ENCODE measurements around the gene CHST10. TPM values are rescaled to one million over a fixed set of nuclear protein-coding genes. Genes with fewer than 3 reads are reported as not detected.

CHST10 gene
- total RNA-seq, 1 donor from 2014 or later: 25.0 TPM

DNA sequence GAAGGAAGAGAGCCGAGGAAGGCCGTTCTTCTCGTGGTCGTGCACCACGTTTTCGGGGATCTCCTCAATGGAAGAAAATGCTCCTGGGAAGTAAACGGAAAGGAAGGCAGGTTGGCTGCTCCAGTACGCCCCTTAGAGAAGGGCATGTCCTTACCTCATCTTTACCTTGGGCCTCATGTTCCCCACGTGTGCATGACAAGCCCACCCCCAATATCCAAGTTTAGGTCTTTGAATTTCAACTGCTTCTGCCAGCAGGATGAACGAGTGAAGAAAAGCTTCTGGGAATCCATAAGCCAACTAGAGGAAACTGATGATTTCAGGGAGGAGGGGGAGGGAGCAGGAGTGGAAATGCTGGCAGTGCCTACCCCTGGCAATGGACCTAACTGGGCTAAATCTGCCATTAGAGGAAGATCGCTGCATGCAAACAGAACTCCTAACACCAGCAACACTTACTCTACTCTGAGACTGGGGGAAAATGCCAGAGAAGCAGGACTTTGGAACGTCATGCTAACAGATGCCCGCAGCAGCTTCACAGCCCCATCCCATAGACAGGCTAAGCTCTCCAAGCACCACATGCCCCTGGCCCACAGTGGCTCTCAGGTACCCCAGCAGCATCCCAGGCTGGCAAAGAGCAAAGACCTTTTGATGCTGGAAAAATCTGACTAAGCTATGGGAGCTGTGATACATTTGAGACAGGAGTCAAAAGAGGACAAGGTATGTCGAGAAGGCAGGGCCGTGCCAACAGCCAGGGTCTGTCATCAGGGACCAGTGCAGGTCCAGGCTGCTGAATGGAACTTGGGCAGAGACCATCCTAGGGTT is 21.7 kb downstream of the CHST10 start:
- Mint-ChIP-seq H3K27ac (ENCODE audit: unreplicated experiment) (no peak overlapping the region), H3K4me3 (ENCODE audit: unreplicated experiment) (no peak overlapping the region), H3K9me3 (ENCODE audit: unreplicated experiment) (no peaks in the 10 kb centered on the region), H3K36me3 (ENCODE audit: unreplicated experiment) (no peaks in the 10 kb centered on the region), H3K27me3 (ENCODE audit: unreplicated experiment) (peaks cover 6% of the 10 kb centered on the region), H3K4me1 (ENCODE audit: low read depth, unreplicated experiment) (peaks cover 4% of the 10 kb centered on the region)
- TF ChIP-seq, protein P1, sequence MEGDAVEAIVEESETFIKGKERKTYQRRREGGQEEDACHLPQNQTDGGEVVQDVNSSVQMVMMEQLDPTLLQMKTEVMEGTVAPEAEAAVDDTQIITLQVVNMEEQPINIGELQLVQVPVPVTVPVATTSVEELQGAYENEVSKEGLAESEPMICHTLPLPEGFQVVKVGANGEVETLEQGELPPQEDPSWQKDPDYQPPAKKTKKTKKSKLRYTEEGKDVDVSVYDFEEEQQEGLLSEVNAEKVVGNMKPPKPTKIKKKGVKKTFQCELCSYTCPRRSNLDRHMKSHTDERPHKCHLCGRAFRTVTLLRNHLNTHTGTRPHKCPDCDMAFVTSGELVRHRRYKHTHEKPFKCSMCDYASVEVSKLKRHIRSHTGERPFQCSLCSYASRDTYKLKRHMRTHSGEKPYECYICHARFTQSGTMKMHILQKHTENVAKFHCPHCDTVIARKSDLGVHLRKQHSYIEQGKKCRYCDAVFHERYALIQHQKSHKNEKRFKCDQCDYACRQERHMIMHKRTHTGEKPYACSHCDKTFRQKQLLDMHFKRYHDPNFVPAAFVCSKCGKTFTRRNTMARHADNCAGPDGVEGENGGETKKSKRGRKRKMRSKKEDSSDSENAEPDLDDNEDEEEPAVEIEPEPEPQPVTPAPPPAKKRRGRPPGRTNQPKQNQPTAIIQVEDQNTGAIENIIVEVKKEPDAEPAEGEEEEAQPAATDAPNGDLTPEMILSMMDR (IDR thresholded peaks at IDR 0.05; ENCODE audit: partially characterized antibody, unreplicated experiment): no peak
- DNase-seq: no peak

DNA sequence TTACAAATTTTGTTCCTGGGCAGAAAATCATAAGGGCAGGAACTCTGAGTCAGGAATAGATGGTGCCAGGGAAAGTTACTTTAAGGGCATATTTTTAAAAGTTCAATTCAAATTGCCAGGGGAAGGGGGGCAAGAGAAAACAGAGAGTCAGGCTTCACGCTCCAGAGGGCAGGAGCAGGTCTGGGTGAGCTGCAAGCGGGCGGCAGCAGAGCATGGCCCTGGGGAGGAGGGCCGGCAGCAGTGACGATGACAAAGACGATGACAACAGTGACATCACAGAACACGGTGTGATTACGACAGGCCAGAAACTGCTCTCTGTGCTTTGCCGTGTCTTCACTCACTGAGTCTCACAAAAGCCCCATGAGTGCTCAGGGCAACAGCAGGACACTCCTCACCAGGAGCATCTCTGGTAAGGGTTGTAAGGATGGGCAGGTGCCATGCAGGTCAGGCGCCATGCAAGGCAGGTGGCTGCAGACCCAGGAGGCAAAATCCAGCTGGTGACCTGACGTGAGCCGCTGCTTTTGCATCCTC is 23.3 kb downstream of the CHST10 start:
- Mint-ChIP-seq H3K4me3 (ENCODE audit: unreplicated experiment) (no peak overlapping the region), H3K4me1 (ENCODE audit: low read depth, unreplicated experiment) (no peaks in the 10 kb centered on the region), H3K27ac (ENCODE audit: unreplicated experiment) (no peak overlapping the region), H3K9me3 (ENCODE audit: unreplicated experiment) (no peaks in the 10 kb centered on the region), H3K27me3 (ENCODE audit: unreplicated experiment) (peaks cover 8% of the 10 kb centered on the region), H3K36me3 (ENCODE audit: unreplicated experiment) (no peaks in the 10 kb centered on the region)
- TF ChIP-seq, protein P1 (IDR thresholded peaks at IDR 0.05; ENCODE audit: partially characterized antibody, unreplicated experiment): no peak
- no peak for DNase-seq

DNA sequence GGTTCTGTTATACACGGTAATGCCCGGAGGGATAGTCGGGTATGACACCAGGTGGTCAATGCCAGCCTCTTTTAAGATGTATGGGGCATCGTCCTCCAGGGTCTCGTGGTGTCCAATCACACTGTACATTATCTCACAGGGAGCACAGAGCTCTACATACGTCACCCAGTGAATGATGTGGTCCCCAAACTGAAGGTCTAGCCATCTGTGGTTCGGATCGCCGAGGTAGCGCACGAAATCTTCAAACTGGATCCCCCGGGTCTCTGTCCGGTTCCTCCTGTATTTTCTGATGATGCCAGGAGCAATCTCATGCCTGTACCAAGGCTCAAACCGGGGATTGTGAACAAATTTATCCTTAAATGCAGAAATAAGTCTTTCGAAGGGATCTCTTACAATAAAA is 24.1 kb downstream of the CHST10 start:
- no peak overlapping the region for H3K4me3 Mint-ChIP-seq (ENCODE audit: unreplicated experiment)
- H3K9me3 Mint-ChIP-seq (ENCODE audit: unreplicated experiment): peaks cover 1% of the 10 kb centered on the region
- peaks cover 8% of the 10 kb centered on the region for H3K27me3 Mint-ChIP-seq (ENCODE audit: unreplicated experiment)
- TF ChIP-seq, protein P1 (IDR thresholded peaks at IDR 0.05; ENCODE audit: partially characterized antibody, unreplicated experiment): no peak
- peaks cover 3% of the 10 kb centered on the region for H3K4me1 Mint-ChIP-seq (ENCODE audit: low read depth, unreplicated experiment)
- H3K27ac Mint-ChIP-seq (ENCODE audit: unreplicated experiment): no peak overlapping the region
- no peak for DNase-seq
- no peaks in the 10 kb centered on the region for H3K36me3 Mint-ChIP-seq (ENCODE audit: unreplicated experiment)

DNA sequence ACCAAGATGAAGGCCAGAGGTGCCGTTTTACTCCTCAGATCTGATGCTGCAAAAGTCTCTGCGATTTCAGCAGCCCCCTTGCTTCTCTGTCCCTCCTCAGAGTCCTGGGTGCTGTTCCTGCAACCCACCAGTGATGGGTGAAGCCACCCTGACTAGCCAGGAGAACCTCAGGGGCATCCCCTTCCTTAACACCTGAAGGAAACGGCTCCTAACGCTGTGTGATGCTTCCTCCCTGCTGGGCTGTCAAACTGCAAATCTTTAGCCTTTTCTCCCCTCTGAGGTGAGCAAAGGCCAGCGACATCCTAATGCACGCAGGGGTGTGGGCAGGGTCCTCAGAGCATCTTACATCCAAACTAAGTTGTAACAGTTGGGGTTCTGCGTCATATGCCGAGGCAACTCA is 24.8 kb downstream of the CHST10 start:
- Mint-ChIP-seq H3K27ac (ENCODE audit: unreplicated experiment) (no peak overlapping the region), H3K36me3 (ENCODE audit: unreplicated experiment) (no peaks in the 10 kb centered on the region), H3K27me3 (ENCODE audit: unreplicated experiment) (peaks cover 8% of the 10 kb centered on the region), H3K4me3 (ENCODE audit: unreplicated experiment) (no peak overlapping the region), H3K9me3 (ENCODE audit: unreplicated experiment) (peaks cover 1% of the 10 kb centered on the region), H3K4me1 (ENCODE audit: low read depth, unreplicated experiment) (peaks cover 7% of the 10 kb centered on the region)
- no peak for DNase-seq
- TF ChIP-seq, protein P1 (IDR thresholded peaks at IDR 0.05; ENCODE audit: partially characterized antibody, unreplicated experiment): no peak
